HG02678 (cell line): ENCODE results near the gene SNCA.

Source experiments
- ATAC-seq: cut with Tn5 transposase; IDR thresholded peaks from one replicate; pipeline ENCODE4 v1.9.1; 2021; ENCODE audit warnings: mild to moderate bottlenecking, moderate library complexity; ENCODE audit not compliant: unreplicated experiment

SNCA gene

GRCh38 chr4:89836897-89837384, at the start of gene SNCA:
Gene SNCA, minus strand, starts transcription at chr4:89837161. Its CDS starts 1,494 bp downstream, at chr4:89835667.
- ATAC-seq: no peak

GRCh38 chr4:89879215-89879614, 42.3 kb upstream of the SNCA start:
- no peak for ATAC-seq

GRCh38 chr4:89878611-89879010, 41.6 kb upstream of the SNCA start:
- ATAC-seq: no peak

GRCh38 chr4:89876548-89876947, 39.6 kb upstream of the SNCA start:
- ATAC-seq: no peak

- ATAC-seq: no peak
Observed at GRCh38 chr4:89871211-89871610, 34.2 kb upstream of the SNCA start.

- no peak for ATAC-seq
Observed at GRCh38 chr4:89868999-89869589, 32.1 kb upstream of the SNCA start.

- ATAC-seq: no peak
Observed at GRCh38 chr4:89868276-89868675, 31.3 kb upstream of the SNCA start.

GRCh38 chr4:89863533-89863932, 26.6 kb upstream of the SNCA start:
- ATAC-seq: no peak

- ATAC-seq: no peak
Observed at GRCh38 chr4:89860971-89861370, 24.0 kb upstream of the SNCA start.

GRCh38 chr4:89855236-89855635, 18.3 kb upstream of the SNCA start:
- ATAC-seq: no peak

- no peak for ATAC-seq
Observed at GRCh38 chr4:89847571-89848325, 10.8 kb upstream of the SNCA start.

- no peak for ATAC-seq
Observed at GRCh38 chr4:89839558-89839957, 2.6 kb upstream of the SNCA start.

- no peak for ATAC-seq
Observed at GRCh38 chr4:89837993-89838390, 1.0 kb upstream of the SNCA start.

- no peak for ATAC-seq
Observed at GRCh38 chr4:89837385-89837992, 528 bp upstream of the SNCA start.

GRCh38 chr4:89836031-89836745, 773 bp downstream of the SNCA start:
- ATAC-seq: no peak

- ATAC-seq: no peak
Observed at GRCh38 chr4:89835413-89835812, 1.5 kb downstream of the SNCA start.

GRCh38 chr4:89834486-89835209, 2.3 kb downstream of the SNCA start:
- no peak for ATAC-seq

GRCh38 chr4:89829470-89830138, 7.4 kb downstream of the SNCA start:
- ATAC-seq: peak; percentile 82

GRCh38 chr4:89823416-89823815, 13.5 kb downstream of the SNCA start:
- no peak for ATAC-seq

- ATAC-seq: no peak
Observed at GRCh38 chr4:89821612-89822011, 15.3 kb downstream of the SNCA start.
